Neural cell (in vitro differentiated cells): ENCODE data around the gene SLC16A2. TPM values are rescaled to one million over a fixed set of nuclear protein-coding genes. Genes with fewer than 3 reads are reported as not detected.

Experiments used
- H2AFZ ChIP-seq: fragments of 200-600, 300-800 bp; sonication (generic), shearing (Covaris generic); 2 replicates; pipeline ENCODE4 v1.6.0; 2014; ENCODE audit warnings: low read depth, mild to moderate bottlenecking, antibody characterized with exemption, low read length, moderate library complexity
- H3F3A ChIP-seq: fragments of 200-600 bp; shearing (Covaris generic); 2 replicates; pipeline ENCODE4 v1.6.1; 2016; ENCODE audit warnings: mild to moderate bottlenecking, moderate library complexity, mixed read lengths, antibody characterized with exemption, low read length; ENCODE audit not compliant: insufficient read depth, poor library complexity, severe bottlenecking
- H3K27ac ChIP-seq: fragments of 200-600, 300-800 bp; sonication (generic), shearing (Covaris generic); 2 replicates; pipeline ENCODE4 v1.5.1; 2014; ENCODE audit warnings: mild to moderate bottlenecking, low read length, moderate library complexity
- H3K27me3 ChIP-seq: fragments of 300-800, 200-600 bp; sonication (generic), shearing (Covaris generic); 2 replicates; pipeline ENCODE4 v1.6.0; 2014; ENCODE audit warnings: mild to moderate bottlenecking, low read depth, low read length, moderate library complexity; ENCODE audit not compliant: insufficient read depth
- H3K36me3 ChIP-seq: fragments of 300-800, 200-600 bp; sonication (generic), shearing (Covaris generic); 2 replicates; pipeline ENCODE4 v1.5.1; 2014; ENCODE audit warnings: mild to moderate bottlenecking, antibody characterized with exemption, low read length, moderate library complexity; ENCODE audit not compliant: insufficient read depth
- H3K4me2 ChIP-seq: fragments of 300-800, 200-600 bp; sonication (generic), shearing (Covaris generic); 2 replicates; pipeline ENCODE4 v1.6.0; 2014; ENCODE audit warnings: mild to moderate bottlenecking, low read length
- H3K4me3 ChIP-seq: fragments of 300-800, 200-600 bp; sonication (generic), shearing (Covaris generic); 2 replicates; pipeline ENCODE4 v1.5.1; 2014; ENCODE audit warnings: mild to moderate bottlenecking, low read length, moderate library complexity
- H3K79me2 ChIP-seq: fragments of 200-600 bp; shearing (Covaris generic); replicated peaks from 2 replicates; pipeline ENCODE4 v1.6.0; 2014; ENCODE audit warnings: mild to moderate bottlenecking, low read length, moderate library complexity; ENCODE audit not compliant: insufficient read depth
- H3K9ac ChIP-seq: fragments of 300-800, 200-600 bp; sonication (generic), shearing (Covaris generic); 2 replicates; pipeline ENCODE4 v1.6.1; 2016; ENCODE audit warnings: mild to moderate bottlenecking, low read length, mixed read lengths
- H3K9me2 ChIP-seq: fragments of 200-600 bp; shearing (Covaris generic); 2 replicates; pipeline ENCODE4 v1.6.1; 2016; ENCODE audit warnings: mild to moderate bottlenecking, low read length, mixed read lengths; ENCODE audit not compliant: insufficient read depth
- H3K9me3 ChIP-seq: fragments of 200-600, 300-800 bp; sonication (generic), shearing (Covaris generic); 2 replicates; pipeline ENCODE4 v1.6.1; 2016; ENCODE audit warnings: mild to moderate bottlenecking, mixed run types, low read length, moderate library complexity, mixed read lengths
- H4K20me1 ChIP-seq: fragments of 200-600 bp; shearing (Covaris generic); 2 replicates; pipeline ENCODE4 v1.6.1; 2016; ENCODE audit warnings: mild to moderate bottlenecking, mixed run types; ENCODE audit not compliant: insufficient read depth
- EP300 ChIP-seq: fragments of 450-650 bp; conservative IDR thresholded peaks from 2 replicates; pipeline ENCODE4 v1.6.1; 2014; ENCODE audit warnings: antibody characterized with exemption, mild to moderate bottlenecking, moderate library complexity; ENCODE audit not compliant: poor library complexity, severe bottlenecking
- EZH2 ChIP-seq: fragments of 200-600, 300-800 bp; shearing (Covaris generic), sonication (generic); IDR thresholded peaks from 2 replicates; pipeline ENCODE4 v1.6.1; 2014; ENCODE audit warnings: antibody characterized with exemption, low read length, borderline replicate concordance, mild to moderate bottlenecking; ENCODE audit not compliant: insufficient read depth, poor library complexity, severe bottlenecking
- MXI1 ChIP-seq: fragments of 450-650 bp; conservative IDR thresholded peaks from 2 replicates; pipeline ENCODE4 v1.6.1; 2014; ENCODE audit warnings: antibody characterized with exemption, mild to moderate bottlenecking; ENCODE audit not compliant: poor library complexity, severe bottlenecking
- RAD21 ChIP-seq: fragments of 450-650 bp; conservative IDR thresholded peaks from 2 replicates; pipeline ENCODE4 v1.6.1; 2014; ENCODE audit warnings: antibody characterized with exemption, mild to moderate bottlenecking, moderate library complexity
- SMC3 ChIP-seq: fragments of 450-650 bp; conservative IDR thresholded peaks from 2 replicates; pipeline ENCODE4 v1.6.1; 2014; ENCODE audit warnings: antibody characterized with exemption, mild to moderate bottlenecking, moderate library complexity; ENCODE audit not compliant: poor library complexity
- TAF1 ChIP-seq: IDR thresholded peaks from 2 replicates; pipeline ENCODE4 v1.6.1; 2012; ENCODE audit warnings: low read depth
- polyA plus RNA-seq: library from polyadenylated mRNA; depleted of rRNA; stranded (reverse); fragments of >200 nt; gene quantifications from 2 replicates; pipeline ENCODE4 v1.2.3, GENCODE V29; 2014
- TF ChIP-seq, protein P1 (sequence below): fragments of 450-650 bp; IDR thresholded peaks from 2 replicates; pipeline ENCODE4 v1.5.1; 2014; ENCODE audit warnings: antibody characterized with exemption, mild to moderate bottlenecking, moderate library complexity; ENCODE audit not compliant: poor library complexity, severe bottlenecking
- TF ChIP-seq, protein P2 (sequence below): IDR thresholded peaks from 2 replicates; pipeline ENCODE4 v1.6.1; 2012; ENCODE audit warnings: borderline replicate concordance

The SLC16A2 gene
- polyA plus RNA-seq, 1 donor from 2014 or later: 14.5 TPM

DNA sequence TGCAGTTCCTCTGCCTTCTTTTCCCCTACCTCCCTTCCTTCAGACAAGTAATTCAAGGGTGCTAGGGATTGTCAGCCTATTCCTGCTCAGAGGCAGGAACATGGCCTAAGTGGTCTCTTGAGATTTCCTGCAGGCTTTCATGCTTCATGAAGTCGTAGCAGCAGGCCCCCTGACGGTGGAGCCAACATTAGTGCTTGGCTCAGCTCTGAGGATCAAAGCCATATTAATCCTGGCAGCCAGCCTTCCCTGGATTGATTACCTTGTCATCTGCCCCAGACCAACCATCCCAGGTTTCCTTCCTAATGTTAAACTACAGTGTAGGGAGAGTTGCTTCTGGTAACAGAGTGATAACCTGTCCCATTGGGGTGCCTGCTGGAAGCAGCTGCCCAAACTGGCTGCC, 84.1 kb downstream of the SLC16A2 start:
- peak; percentile 21 for TF ChIP-seq RAD21
- no peak for TF ChIP-seq TAF1
- TF ChIP-seq, protein P1, sequence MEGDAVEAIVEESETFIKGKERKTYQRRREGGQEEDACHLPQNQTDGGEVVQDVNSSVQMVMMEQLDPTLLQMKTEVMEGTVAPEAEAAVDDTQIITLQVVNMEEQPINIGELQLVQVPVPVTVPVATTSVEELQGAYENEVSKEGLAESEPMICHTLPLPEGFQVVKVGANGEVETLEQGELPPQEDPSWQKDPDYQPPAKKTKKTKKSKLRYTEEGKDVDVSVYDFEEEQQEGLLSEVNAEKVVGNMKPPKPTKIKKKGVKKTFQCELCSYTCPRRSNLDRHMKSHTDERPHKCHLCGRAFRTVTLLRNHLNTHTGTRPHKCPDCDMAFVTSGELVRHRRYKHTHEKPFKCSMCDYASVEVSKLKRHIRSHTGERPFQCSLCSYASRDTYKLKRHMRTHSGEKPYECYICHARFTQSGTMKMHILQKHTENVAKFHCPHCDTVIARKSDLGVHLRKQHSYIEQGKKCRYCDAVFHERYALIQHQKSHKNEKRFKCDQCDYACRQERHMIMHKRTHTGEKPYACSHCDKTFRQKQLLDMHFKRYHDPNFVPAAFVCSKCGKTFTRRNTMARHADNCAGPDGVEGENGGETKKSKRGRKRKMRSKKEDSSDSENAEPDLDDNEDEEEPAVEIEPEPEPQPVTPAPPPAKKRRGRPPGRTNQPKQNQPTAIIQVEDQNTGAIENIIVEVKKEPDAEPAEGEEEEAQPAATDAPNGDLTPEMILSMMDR: no peak
- TF ChIP-seq MXI1: no peak
- TF ChIP-seq, protein P2, sequence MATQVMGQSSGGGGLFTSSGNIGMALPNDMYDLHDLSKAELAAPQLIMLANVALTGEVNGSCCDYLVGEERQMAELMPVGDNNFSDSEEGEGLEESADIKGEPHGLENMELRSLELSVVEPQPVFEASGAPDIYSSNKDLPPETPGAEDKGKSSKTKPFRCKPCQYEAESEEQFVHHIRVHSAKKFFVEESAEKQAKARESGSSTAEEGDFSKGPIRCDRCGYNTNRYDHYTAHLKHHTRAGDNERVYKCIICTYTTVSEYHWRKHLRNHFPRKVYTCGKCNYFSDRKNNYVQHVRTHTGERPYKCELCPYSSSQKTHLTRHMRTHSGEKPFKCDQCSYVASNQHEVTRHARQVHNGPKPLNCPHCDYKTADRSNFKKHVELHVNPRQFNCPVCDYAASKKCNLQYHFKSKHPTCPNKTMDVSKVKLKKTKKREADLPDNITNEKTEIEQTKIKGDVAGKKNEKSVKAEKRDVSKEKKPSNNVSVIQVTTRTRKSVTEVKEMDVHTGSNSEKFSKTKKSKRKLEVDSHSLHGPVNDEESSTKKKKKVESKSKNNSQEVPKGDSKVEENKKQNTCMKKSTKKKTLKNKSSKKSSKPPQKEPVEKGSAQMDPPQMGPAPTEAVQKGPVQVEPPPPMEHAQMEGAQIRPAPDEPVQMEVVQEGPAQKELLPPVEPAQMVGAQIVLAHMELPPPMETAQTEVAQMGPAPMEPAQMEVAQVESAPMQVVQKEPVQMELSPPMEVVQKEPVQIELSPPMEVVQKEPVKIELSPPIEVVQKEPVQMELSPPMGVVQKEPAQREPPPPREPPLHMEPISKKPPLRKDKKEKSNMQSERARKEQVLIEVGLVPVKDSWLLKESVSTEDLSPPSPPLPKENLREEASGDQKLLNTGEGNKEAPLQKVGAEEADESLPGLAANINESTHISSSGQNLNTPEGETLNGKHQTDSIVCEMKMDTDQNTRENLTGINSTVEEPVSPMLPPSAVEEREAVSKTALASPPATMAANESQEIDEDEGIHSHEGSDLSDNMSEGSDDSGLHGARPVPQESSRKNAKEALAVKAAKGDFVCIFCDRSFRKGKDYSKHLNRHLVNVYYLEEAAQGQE: peak; percentile 37
- no peak for TF ChIP-seq EP300
- TF ChIP-seq SMC3: no peak
- TF ChIP-seq EZH2: no peak
- H3K79me2 ChIP-seq: no peaks in the 10 kb centered on the region
- no peak overlapping the region for H3K4me2 ChIP-seq
- no peaks in the 10 kb centered on the region for H3K9me3 ChIP-seq
- no peaks in the 10 kb centered on the region for H3K9me2 ChIP-seq
- no peak overlapping the region for H2AFZ ChIP-seq
- no peak overlapping the region for H3K9ac ChIP-seq
- no peaks in the 10 kb centered on the region for H3K36me3 ChIP-seq
- H4K20me1 ChIP-seq: no peaks in the 10 kb centered on the region
- H3K4me3 ChIP-seq: no peak overlapping the region
- H3K27ac ChIP-seq: peak overlapping the region; percentile 34
- H3F3A ChIP-seq: no peaks in the 10 kb centered on the region
- no peaks in the 10 kb centered on the region for H3K27me3 ChIP-seq

DNA sequence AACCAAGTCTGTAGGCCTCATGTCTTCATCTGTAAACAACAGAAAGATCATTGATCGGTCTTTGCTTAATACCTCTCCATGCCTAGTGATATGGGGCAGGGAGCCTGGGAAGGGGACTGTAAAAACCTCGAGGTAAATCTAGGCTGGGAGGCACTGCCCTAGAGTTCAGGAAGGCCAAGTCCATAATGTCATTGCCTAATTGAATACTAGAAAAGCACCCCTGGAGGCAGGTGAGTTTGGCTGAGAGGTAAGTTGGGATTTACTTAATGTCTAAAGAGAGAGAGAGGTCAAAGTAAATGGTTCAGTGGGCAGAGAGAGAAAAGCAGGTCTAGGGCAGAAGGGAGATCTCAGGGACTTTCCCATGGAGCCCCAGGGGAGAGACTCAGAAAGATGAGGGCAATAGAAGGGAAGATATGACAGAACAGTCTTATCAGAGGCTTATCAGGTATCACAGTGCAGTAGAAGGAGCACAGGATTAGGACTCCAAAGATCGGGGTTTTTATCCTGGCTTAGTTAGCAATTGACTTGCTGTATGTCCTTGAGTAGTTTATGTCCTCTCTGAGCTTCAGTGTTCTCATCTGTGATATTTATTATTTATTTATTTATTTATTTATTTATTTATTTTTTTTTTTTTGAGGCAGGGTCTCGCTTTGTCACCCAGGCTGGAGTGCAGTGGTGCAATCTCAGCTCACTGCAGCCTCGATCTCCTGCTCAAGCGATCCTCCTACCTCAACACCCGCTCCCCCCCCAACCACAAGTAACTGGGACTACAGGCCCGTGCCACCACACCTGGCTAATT, 85.2 kb downstream of the SLC16A2 start:
- Histone ChIP-seq H3F3A (no peaks in the 10 kb centered on the region), H3K27me3 (no peaks in the 10 kb centered on the region), H3K4me2 (no peak overlapping the region), H3K36me3 (no peaks in the 10 kb centered on the region), H3K79me2 (no peaks in the 10 kb centered on the region), H3K27ac (no peak overlapping the region), H2AFZ (no peak overlapping the region), H3K9me3 (no peaks in the 10 kb centered on the region), H3K9me2 (no peaks in the 10 kb centered on the region), H4K20me1 (no peaks in the 10 kb centered on the region), H3K4me3 (no peak overlapping the region), H3K9ac (no peak overlapping the region)
- TF ChIP-seq, protein P1: no peak
- TF ChIP-seq, protein P2: no peak
- TF ChIP-seq RAD21: no peak
